Transverse colon (tissue), 4 donors: ENCODE results near the gene RFXAP. TPM values are rescaled to one million over a fixed set of nuclear protein-coding genes. Genes with fewer than 3 reads are reported as not detected.
A peak's percentile ranks its signal among the peaks of the same experiment; 100 is the strongest.

Experiments
- DNase-seq: peaks from one replicate; pipeline ENCODE4 v3.0.0-alpha.2; 2019
- H3K27ac ChIP-seq, 4 donors: fragments of 200-600 bp; sonication (generic); 2 replicates each; pipeline ENCODE4 v1.5.1; 2016 to 2018; ENCODE audit warnings: inconsistent platforms in 4 of 4
- H3K27me3 ChIP-seq: fragments of 200-600 bp; sonication (generic); 2 replicates; pipeline ENCODE4 v1.5.1; 2017; ENCODE audit warnings: inconsistent platforms
- H3K36me3 ChIP-seq, 4 donors: fragments of 200-600 bp; sonication (generic); 2 replicates each; pipeline ENCODE4 v1.5.1; 2017 to 2019; ENCODE audit warnings: inconsistent platforms in 4 of 4
- H3K4me1 ChIP-seq, 4 donors: fragments of 200-600 bp; sonication (generic); 2 replicates each; pipeline ENCODE4 v1.5.1; 2017 to 2020; ENCODE audit warnings: inconsistent platforms in 4 of 4
- H3K4me3 ChIP-seq, 4 donors: fragments of 200-600 bp; sonication (generic); 1 replicate in 1 of 4; 2 replicates in 3 of 4; pipeline versions ENCODE4 v1.5.1 to v1.6.1; 2017 to 2019; ENCODE audit warnings: inconsistent platforms in 4 of 4
- H3K9me3 ChIP-seq, 2 donors: fragments of 200-600 bp; sonication (generic); 2 replicates each; pipeline ENCODE4 v1.5.1; 2017 to 2019; ENCODE audit warnings: inconsistent platforms in 2 of 2
- EP300 ChIP-seq: sonication (generic); formaldehyde crosslinking; IDR thresholded peaks from one replicate; pipeline ENCODE4 v1.6.1; 2017; ENCODE audit warnings: antibody characterized with exemption, low read depth
- POLR2A ChIP-seq: fragments of 450-650 bp; IDR thresholded peaks from one replicate; pipeline ENCODE4 v1.6.1; 2016; ENCODE audit warnings: antibody characterized with exemption, mild to moderate bottlenecking, moderate library complexity
- POLR2AphosphoS5 ChIP-seq, 3 donors: sonication (generic); formaldehyde crosslinking; IDR thresholded peaks; one replicate each; pipeline ENCODE4 v1.6.1; 2016; ENCODE audit warnings: antibody characterized with exemption in 3 of 3
- WGBS, 2 donors: methylation state at CpG; one replicate each; pipeline ENCODE4 v1.1.5; 2018; ENCODE audit warnings: low coverage in 1 of 2; 5-methylcytosine and 5-hydroxymethylcytosine counted together
- in situ Hi-C, 4 donors: fragments of 200-750 bp; cut with MboI; loops; one replicate each; pipeline versions ENCODE4 v1.15.0 to v1.15.1; 2017; ENCODE audit warnings: low sequenced_read_pairs in 3 of 4, low pct_ligation_motif_present in 1 of 4, low pct_unique_long_range_greater_than_20kb in 1 of 4
- intact Hi-C: fragments of 100-400 bp; cut with DNase I; formaldehyde crosslinking; loops from one replicate; pipeline ENCODE4 v1.15.1; 2023; ENCODE audit warnings: low total_unique reads
- total RNA-seq, 4 donors: library from RNA; depleted of rRNA; stranded (reverse); fragments of >200 nt; gene quantifications; one replicate each; pipeline ENCODE4 v1.1.0, GENCODE V29; 2016
- TF ChIP-seq, protein P1 (sequence below), 5 experiments: fragments of 200-600 bp in 3 of 5; fragments of 450-650 bp in 2 of 5; sonication (generic) in 3 of 5; IDR thresholded peaks; 1 replicate in 2 of 5; 2 replicates in 3 of 5; pipeline ENCODE4 v1.5.1; 2016 to 2017; ENCODE audit warnings: antibody characterized with exemption in 5 of 5, inconsistent platforms in 3 of 5, mild to moderate bottlenecking in 2 of 5, moderate library complexity in 1 of 5

The RFXAP gene
- total RNA-seq, 4 donors from 2014 or later: 0.80 to 5.9 (median 3.7) TPM

GRCh38 chr13:36814465-36814864 is 4.6 kb upstream of the RFXAP start:
- no peak for DNase-seq
- Histone ChIP-seq H3K4me3 (no peak overlapping the region), H3K36me3 (no peaks in the 10 kb centered on the region), H3K9me3 (no peaks in the 10 kb centered on the region), H3K27ac (no peak overlapping the region), H3K4me1 (peaks cover 0 to 7% (median under 1%) of the 10 kb centered on the region in 4 donors), H3K27me3 (peaks cover 6% of the 10 kb centered on the region)
- intact Hi-C loops (no loop called here), in situ Hi-C loops (no loop called here)
- TF ChIP-seq, protein P1, sequence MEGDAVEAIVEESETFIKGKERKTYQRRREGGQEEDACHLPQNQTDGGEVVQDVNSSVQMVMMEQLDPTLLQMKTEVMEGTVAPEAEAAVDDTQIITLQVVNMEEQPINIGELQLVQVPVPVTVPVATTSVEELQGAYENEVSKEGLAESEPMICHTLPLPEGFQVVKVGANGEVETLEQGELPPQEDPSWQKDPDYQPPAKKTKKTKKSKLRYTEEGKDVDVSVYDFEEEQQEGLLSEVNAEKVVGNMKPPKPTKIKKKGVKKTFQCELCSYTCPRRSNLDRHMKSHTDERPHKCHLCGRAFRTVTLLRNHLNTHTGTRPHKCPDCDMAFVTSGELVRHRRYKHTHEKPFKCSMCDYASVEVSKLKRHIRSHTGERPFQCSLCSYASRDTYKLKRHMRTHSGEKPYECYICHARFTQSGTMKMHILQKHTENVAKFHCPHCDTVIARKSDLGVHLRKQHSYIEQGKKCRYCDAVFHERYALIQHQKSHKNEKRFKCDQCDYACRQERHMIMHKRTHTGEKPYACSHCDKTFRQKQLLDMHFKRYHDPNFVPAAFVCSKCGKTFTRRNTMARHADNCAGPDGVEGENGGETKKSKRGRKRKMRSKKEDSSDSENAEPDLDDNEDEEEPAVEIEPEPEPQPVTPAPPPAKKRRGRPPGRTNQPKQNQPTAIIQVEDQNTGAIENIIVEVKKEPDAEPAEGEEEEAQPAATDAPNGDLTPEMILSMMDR (IDR thresholded peaks at IDR 0.05): no peak
- TF ChIP-seq EP300: no peak
- no peak for TF ChIP-seq POLR2AphosphoS5 (IDR thresholded peaks at IDR 0.05)
- no peak for TF ChIP-seq POLR2A
- WGBS, 2 donors: 45 to 51% methylated on average over 8 to 9 of the region's 9 CpGs

DNA sequence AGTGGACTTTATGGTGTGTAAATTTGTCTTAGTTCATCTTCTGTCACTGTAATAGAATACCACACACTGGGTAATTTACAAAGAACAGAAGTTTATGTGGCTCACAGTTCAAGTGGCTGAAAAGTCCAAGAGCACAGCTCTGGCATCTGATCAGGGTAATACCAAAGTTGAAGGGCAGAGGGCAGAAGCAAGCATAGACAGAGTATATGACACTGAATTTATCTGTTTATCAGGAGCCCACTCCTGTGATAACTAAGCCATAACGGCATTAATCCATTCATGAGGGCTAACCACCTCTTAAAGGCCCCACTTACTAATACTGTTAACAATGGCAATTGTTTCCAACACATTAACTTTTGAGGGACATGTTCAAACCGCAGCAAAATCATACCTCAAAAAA is 4.0 kb upstream of the RFXAP start:
- in situ Hi-C loops: no loop called here
- intact Hi-C loops: no loop called here
- no peaks in the 10 kb centered on the region for H3K9me3 ChIP-seq
- H3K4me3 ChIP-seq: no peak overlapping the region
- no peaks in the 10 kb centered on the region for H3K36me3 ChIP-seq
- peaks cover 6% of the 10 kb centered on the region for H3K27me3 ChIP-seq
- DNase-seq: no peak
- 69 to 70% methylated on average over 2 of the region's 2 CpGs for WGBS, 2 donors
- peaks cover 0 to 12% (median 5%) of the 10 kb centered on the region in 4 donors for H3K4me1 ChIP-seq
- no peak overlapping the region for H3K27ac ChIP-seq
- TF ChIP-seq POLR2AphosphoS5 (IDR thresholded peaks at IDR 0.05): no peak
- TF ChIP-seq, protein P1 (IDR thresholded peaks at IDR 0.05): peak in 1 of 5 experiments; percentile 19

- in situ Hi-C loops (no loop called here), intact Hi-C loops (no loop called here)
- peak overlapping the region; percentile 82 to 91 (median 84) for H3K27ac ChIP-seq
- no peak for TF ChIP-seq POLR2A
- TF ChIP-seq, protein P1 (IDR thresholded peaks at IDR 0.05): no peak
- DNase-seq: no peak
- H3K9me3 ChIP-seq: no peaks in the 10 kb centered on the region
- peaks cover 5 to 34% (median 15%) of the 10 kb centered on the region in 4 donors for H3K4me1 ChIP-seq
- WGBS, 2 donors: 18 to 35% methylated on average over 12 of the region's 12 CpGs
- H3K27me3 ChIP-seq: no peaks in the 10 kb centered on the region
- H3K4me3 ChIP-seq: peak overlapping the region; percentile 78 to 94 (median 82)
- H3K36me3 ChIP-seq: no peaks in the 10 kb centered on the region
Measured at GRCh38 chr13:36817996-36818803, 822 bp upstream of the RFXAP start.

- intact Hi-C loops: no loop called here
- DNase-seq: no peak
- TF ChIP-seq EP300 (no peak), POLR2AphosphoS5 (IDR thresholded peaks at IDR 0.05) (no peak), POLR2A (no peak)
- TF ChIP-seq, protein P1 (IDR thresholded peaks at IDR 0.05): no peak
- Histone ChIP-seq H3K9me3 (no peaks in the 10 kb centered on the region), H3K27ac (peak overlapping the region; percentile 82 to 91 (median 84)), H3K36me3 (no peaks in the 10 kb centered on the region), H3K4me3 (peak overlapping the region; percentile 78 to 94 (median 82)), H3K27me3 (no peaks in the 10 kb centered on the region), H3K4me1 (peaks cover 5 to 34% (median 15%) of the 10 kb centered on the region in 4 donors)
- WGBS, 2 donors: 0 to 1% methylated on average over 4 to 20 of the region's 20 CpGs
- in situ Hi-C loops: no loop called here
Measured at GRCh38 chr13:36819739-36820090, 693 bp downstream of the RFXAP start.
